ENCODE data around the gene KAZN. TPM values are rescaled to one million over a fixed set of nuclear protein-coding genes. Genes with fewer than 3 reads are reported as not detected.

KAZN gene
- total and polyA plus RNA-seq, 2 of the 8 experiments (the other 6 are each of a cell fraction or from before 2014, with no cell fraction given): 3.7 to 11.8 TPM

GRCh38 chr1:14625996-14626395, 27.5 kb downstream of the KAZN start:
- H3K4me2 ChIP-seq (ENCODE audit: insufficient read depth in 1 of 2, low read depth in 2 of 2, low read length in 2 of 2): no peak overlapping the region
- H3K56ac ChIP-seq (replicated peaks; ENCODE audit: insufficient read length, low read depth, low read length): no peak overlapping the region
- DNase-seq (ENCODE audit: low read depth in 1 of 2, low spot score in 2 of 2) (no peak), FAIRE-seq (no peak)
- H2BK120ac ChIP-seq (replicated peaks; ENCODE audit: low read depth, low read length): no peak overlapping the region
- no peak overlapping the region for H4K8ac ChIP-seq (ENCODE audit: extremely low read depth, insufficient read depth, low read length)
- no peak overlapping the region for H3K27ac ChIP-seq (ENCODE audit: low read depth, low read length)
- H3K4me1 ChIP-seq (replicated peaks in 1 of 4; ENCODE audit: control insufficient read depth in 3 of 4, insufficient read depth in 4 of 4, low read length in 3 of 4): peaks cover 0 to 10% (median 4%) of the 10 kb centered on the region in 4 experiments; a peak in 5 of 7 replicates
- no peak overlapping the region for H3K4me3 ChIP-seq (ENCODE audit: extremely low read depth in 1 of 4, insufficient read depth in 2 of 4, low read depth in 3 of 4, low read length in 4 of 4)
- H3K79me1 ChIP-seq (ENCODE audit: low read depth, low read length): no peaks in the 10 kb centered on the region
- H3K27me3 ChIP-seq (replicated peaks in 1 of 4; ENCODE audit: control insufficient read depth in 3 of 4, extremely low read depth in 1 of 4, insufficient read depth in 3 of 4, low read length in 3 of 4): no peaks in the 10 kb centered on the region
- WGBS, 2 experiments (ENCODE audit: extremely low coverage in 1 of 2, insufficient coverage in 1 of 2, insufficient read length in 1 of 2, insufficient replicate concordance in 2 of 2, low coverage in 1 of 2, low lambda C conversion rate in 2 of 2, missing lambda C conversion rate in 1 of 2): 79% methylated on average over 5 of the region's 5 CpGs; no CpG with 5 or more reads in 1 of the 2 experiments
- H3K18ac ChIP-seq (ENCODE audit: extremely low read depth, low read length): no peak overlapping the region
- H3K23me2 ChIP-seq (ENCODE audit: low read depth, low read length): no peaks in the 10 kb centered on the region
- H3K9ac ChIP-seq (replicated peaks in 1 of 4; ENCODE audit: extremely low read depth in 1 of 4, low read depth in 3 of 4, low read length in 3 of 4): no peak overlapping the region
- H3K14ac ChIP-seq (ENCODE audit: insufficient read length): no peak overlapping the region
- no peak overlapping the region for H2BK12ac ChIP-seq (ENCODE audit: low read depth, low read length)
- H4K20me1 ChIP-seq (replicated peaks in 1 of 2; ENCODE audit: control insufficient read depth in 1 of 2, insufficient read depth in 2 of 2, low read length in 2 of 2): no peaks in the 10 kb centered on the region
- peaks cover 0 to 2% of the 10 kb centered on the region in 2 experiments; a peak in 1 of 4 replicates for H3K9me3 ChIP-seq (ENCODE audit: insufficient read depth in 2 of 2, low read depth in 1 of 2, low read length in 1 of 2)
- H2BK15ac ChIP-seq (ENCODE audit: low read length): no peak overlapping the region
- H3K79me2 ChIP-seq (ENCODE audit: control insufficient read depth in 1 of 2, insufficient read depth in 2 of 2, low read length in 2 of 2): peaks cover 0 to 3% of the 10 kb centered on the region in 2 experiments; a peak in 2 of 4 replicates
- no peak overlapping the region for H2AFZ ChIP-seq (ENCODE audit: low read length)
- ChIA-PET POLR2A (ENCODE audit: partially characterized antibody) (interaction anchor here (1.5 kb wide), 1 partner anchor 27 kb away, joined by 3 read pairs; the partner anchor contains the start of gene KAZN), CTCF (ENCODE audit: partially characterized antibody) (no interaction called here)
- no peak overlapping the region for H4K5ac ChIP-seq (ENCODE audit: insufficient read length, low read depth, low read length)
- no peak overlapping the region for H2BK5ac ChIP-seq (ENCODE audit: low read depth, low read length)
- H4K91ac ChIP-seq (replicated peaks; ENCODE audit: insufficient read length, low read length): no peak overlapping the region
- H2BK20ac ChIP-seq (ENCODE audit: low read length): no peak overlapping the region
- no peaks in the 10 kb centered on the region for H3K36me3 ChIP-seq (ENCODE audit: control insufficient read depth in 2 of 4, insufficient read depth in 4 of 4, low read length in 3 of 4)
- H2AK5ac ChIP-seq (ENCODE audit: low read depth, low read length): no peak overlapping the region
- no peak overlapping the region for H3K4ac ChIP-seq (replicated peaks; ENCODE audit: insufficient read length, low read depth, low read length)
- no peak overlapping the region for H3K23ac ChIP-seq (ENCODE audit: insufficient read length)
- TF ChIP-seq RBBP5 (IDR thresholded peaks at IDR 0.05; ENCODE audit: borderline replicate concordance, low read depth, low read length) (no peak), SIRT6 (IDR thresholded peaks at IDR 0.05; ENCODE audit: low read length) (no peak)
